ENCODE measurements around the gene UQCR10.

GRCh38 chr22:29726512-29727130 lies 40.5 kb upstream of the UQCR10 start:
- TF ChIP-seq POLR2A (IDR thresholded peaks at IDR 0.05): no peak
- no peak for TF ChIP-seq CTCF (IDR thresholded peaks at IDR 0.05)
- no peak for TF ChIP-seq EP300 (IDR thresholded peaks at IDR 0.05)
- TF ChIP-seq POLR2AphosphoS5 (IDR thresholded peaks at IDR 0.05): no peak

All from sigmoid colon (tissue), 4 donors.